Measurements from ENCODE around the gene POMT1.
A peak's percentile ranks its signal among the peaks of the same experiment; 100 is the strongest.

The POMT1 gene

DNA sequence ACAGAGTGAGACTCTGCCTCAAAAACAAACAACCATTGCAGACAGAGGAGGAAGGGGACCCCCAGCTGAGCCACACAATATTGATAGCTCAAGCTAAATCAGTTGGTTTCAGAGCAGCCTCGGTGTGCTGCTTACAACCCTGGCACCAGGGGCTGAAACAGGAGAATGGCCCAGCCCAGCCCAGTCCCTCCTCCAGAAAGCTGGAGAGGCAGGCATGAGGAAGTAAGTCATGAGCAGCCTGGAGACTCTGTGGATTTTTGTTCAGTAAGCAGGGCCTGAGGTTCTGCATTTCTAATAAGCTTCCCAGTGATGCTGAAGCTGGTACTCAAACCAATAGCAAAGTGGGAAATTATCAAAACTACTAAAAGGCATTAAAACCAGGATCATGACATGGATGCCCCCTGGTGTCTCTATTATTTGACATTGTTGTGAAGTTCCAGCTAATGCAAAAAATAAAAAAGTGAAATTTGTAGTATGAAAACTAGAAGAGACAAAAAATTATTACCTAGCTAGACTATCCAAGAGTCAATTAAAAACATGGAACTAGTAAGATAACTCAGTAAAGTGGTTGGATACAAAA, 56.8 kb downstream of the POMT1 start:
- no peak for DNase-seq

DNA sequence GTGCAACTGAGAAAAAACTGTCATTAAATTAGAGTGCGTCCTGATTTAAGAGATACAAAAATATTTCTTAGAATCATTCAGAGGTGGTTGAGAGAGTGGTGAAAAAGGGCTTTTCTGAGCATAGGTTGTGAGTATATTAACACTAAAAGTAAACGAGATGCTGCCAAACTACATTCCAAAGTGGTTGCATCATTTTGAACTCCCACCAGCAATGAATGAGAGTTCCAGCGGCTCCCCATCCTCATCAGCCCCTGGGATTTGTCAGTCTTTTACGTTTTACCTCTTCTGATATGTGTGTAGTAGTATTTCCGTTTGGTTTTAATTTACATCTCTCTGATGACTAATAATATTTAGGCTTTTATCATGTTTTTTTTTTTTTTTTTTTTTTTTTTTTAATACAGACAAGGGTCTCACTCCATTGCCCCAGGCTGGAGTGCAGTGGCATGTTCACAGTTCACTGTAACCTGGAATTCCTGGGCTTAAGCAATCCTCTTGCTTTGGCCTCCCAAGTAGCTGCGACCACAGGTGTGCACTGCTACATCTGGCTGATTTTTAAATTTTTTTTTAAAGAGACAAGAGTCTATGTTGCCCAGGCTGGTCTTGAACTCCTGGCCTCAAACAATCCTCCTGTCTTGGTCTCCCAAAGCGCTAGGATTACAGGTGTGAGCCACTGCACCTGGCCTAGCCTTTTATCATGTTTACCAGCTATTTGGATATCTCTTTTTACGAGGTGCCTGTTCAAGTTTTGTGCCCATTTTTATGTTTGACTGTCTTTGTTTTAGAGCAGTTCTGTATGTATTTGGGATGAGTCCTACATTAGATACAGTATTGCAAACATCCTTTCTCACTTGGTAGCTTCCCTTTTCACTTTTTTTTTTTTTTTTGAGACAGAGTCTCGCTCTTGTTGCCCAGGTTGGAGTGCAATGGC, 59.6 kb downstream of the POMT1 start:
- peak; percentile 48 for DNase-seq

- no peak for DNase-seq
These were observed 62.7 kb downstream of the POMT1 start for GRCh38 chr9:131565369-131565768.

DNA sequence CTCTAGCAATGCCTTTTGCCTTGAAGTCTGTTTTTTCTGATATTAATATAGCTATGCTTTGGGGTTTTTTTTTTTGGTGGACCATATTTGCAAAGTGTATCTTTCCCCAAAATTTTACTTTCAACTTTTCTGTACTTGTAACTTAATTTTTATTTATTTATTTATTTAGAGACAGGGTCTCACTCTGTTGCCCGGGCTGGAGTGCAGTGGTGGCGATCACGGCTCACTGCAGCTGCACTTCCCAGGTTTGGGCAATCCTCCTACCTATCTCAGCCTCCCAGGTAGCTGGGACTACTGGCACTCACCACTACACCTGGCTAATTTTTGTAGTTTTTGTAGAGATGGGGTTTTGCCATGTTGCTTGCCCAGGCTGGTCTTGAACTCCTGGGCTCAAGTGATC, 63.4 kb downstream of the POMT1 start:
- DNase-seq, result no peak

- no peak for DNase-seq
These were observed 65.2 kb downstream of the POMT1 start for GRCh38 chr9:131567910-131568309.
